T47D (cell line): ENCODE data around the gene OSCP1.
"Not testable (repeated sequence)": the region's sequence is repeated elsewhere in the genome, so short reads cannot be mapped to it uniquely, and the experiment has no call there.

Source experiments
- DNase-seq, 2 experiments: peaks; one replicate each; pipeline versions ENCODE4 v3.0.0 to v3.0.0-alpha.2; 2011 to 2012; ENCODE audit warnings: low read depth in 1 of 2, low spot score in 1 of 2
- JUND ChIP-seq: IDR thresholded peaks from 2 replicates; pipeline ENCODE4 v1.6.1; 2012; ENCODE audit warnings: low read depth
- in situ Hi-C: cut with HindIII; loops from 2 replicates; pipeline ENCODE4 v1.10.0; 2016; ENCODE audit warnings: low sequenced_read_pairs, low pct_unique_long_range_greater_than_20kb

OSCP1 gene

GRCh38 chr1:36450270-36450918 lies at the start of gene OSCP1:
OSCP1 (minus strand) TSS chr1:36450451; CDS start chr1:36450369, 82 bp downstream.
- peak; percentile 94 to 98 for DNase-seq
- in situ Hi-C loops = no loop called here
- TF ChIP-seq JUND = no peak

- DNase-seq = no peak
- TF ChIP-seq JUND = no peak
- in situ Hi-C loops = no loop called here
Measured at GRCh38 chr1:36497207-36497606, 47.0 kb upstream of the OSCP1 start.

- no peak for DNase-seq
- no peak for TF ChIP-seq JUND
- in situ Hi-C loops = no loop called here
Measured at GRCh38 chr1:36494971-36495370, 44.7 kb upstream of the OSCP1 start.

GRCh38 chr1:36493524-36493923 lies 43.3 kb upstream of the OSCP1 start:
- no peak for TF ChIP-seq JUND

GRCh38 chr1:36492491-36492890 lies 42.2 kb upstream of the OSCP1 start:
- in situ Hi-C loops = no loop called here
- TF ChIP-seq JUND = no peak
- DNase-seq = no peak

More at GRCh38 chr1:36493524-36493923, 43.3 kb upstream of the OSCP1 start:
- in situ Hi-C loops = no loop called here
- DNase-seq = no peak

GRCh38 chr1:36489258-36490051 lies 39.2 kb upstream of the OSCP1 start:
- DNase-seq, in situ Hi-C loops: not testable (repeated sequence)

- DNase-seq = no peak
- in situ Hi-C loops = no loop called here
- TF ChIP-seq JUND = no peak
Measured at GRCh38 chr1:36487906-36488305, 37.7 kb upstream of the OSCP1 start.

- in situ Hi-C loops, DNase-seq: not testable (repeated sequence)
Measured at GRCh38 chr1:36487336-36487725, 37.1 kb upstream of the OSCP1 start.

- in situ Hi-C loops = no loop called here
- no peak for TF ChIP-seq JUND
- peak; percentile 35 to 94 for DNase-seq
Measured at GRCh38 chr1:36486439-36487335, 36.4 kb upstream of the OSCP1 start.

GRCh38 chr1:36486093-36486438 lies 35.8 kb upstream of the OSCP1 start:
- DNase-seq = no peak
- TF ChIP-seq JUND = no peak
- in situ Hi-C loops = no loop called here

GRCh38 chr1:36484099-36484498 lies 33.8 kb upstream of the OSCP1 start:
- DNase-seq = no peak
- TF ChIP-seq JUND = no peak
- in situ Hi-C loops = no loop called here

GRCh38 chr1:36482724-36483388 lies 32.6 kb upstream of the OSCP1 start, which contains the start of gene CSF3R:
CSF3R (minus strand) TSS chr1:36482913; CDS start chr1:36479496, 3,417 bp downstream.
- in situ Hi-C loops = no loop called here
- DNase-seq = no peak
- TF ChIP-seq JUND = no peak
